T-helper 1 cell treated with Interleukin-12 subunit alpha and Interleukin-12 subunit beta and Interleukin-4 antibody, amounts not matched to agents 30 μg/mL and 1 μg/mL, for 36 hours (primary cell): Measurements from ENCODE around the gene NEGR1.

ENCODE experiments used
- H3K27ac Mint-ChIP-seq: one replicate; pipeline ENCODE4 v1.8.0; 2021; ENCODE audit warnings: mild to moderate bottlenecking, mixed read lengths
- H3K27me3 Mint-ChIP-seq: one replicate; pipeline ENCODE4 v1.8.0; 2021; ENCODE audit warnings: low read depth, mixed read lengths
- H3K36me3 Mint-ChIP-seq: one replicate; pipeline ENCODE4 v1.8.0; 2021; ENCODE audit warnings: low read depth, mixed read lengths
- H3K4me1 Mint-ChIP-seq: one replicate; pipeline ENCODE4 v1.8.0; 2021; ENCODE audit warnings: low read depth, mixed read lengths
- H3K4me3 Mint-ChIP-seq: one replicate; pipeline ENCODE4 v1.8.0; 2021; ENCODE audit warnings: mild to moderate bottlenecking, moderate library complexity, mixed read lengths
- H3K9me3 Mint-ChIP-seq: one replicate; pipeline ENCODE4 v1.8.0; 2021; ENCODE audit warnings: mixed read lengths

The NEGR1 gene

GRCh38 chr1:71583756-71584155, 698.6 kb downstream of the NEGR1 start:
- no peaks in the 10 kb centered on the region for H3K36me3 Mint-ChIP-seq
- no peaks in the 10 kb centered on the region for H3K9me3 Mint-ChIP-seq
- H3K27me3 Mint-ChIP-seq: no peaks in the 10 kb centered on the region
- H3K4me1 Mint-ChIP-seq: no peaks in the 10 kb centered on the region
- H3K27ac Mint-ChIP-seq: no peak overlapping the region
- no peak overlapping the region for H3K4me3 Mint-ChIP-seq

GRCh38 chr1:71582673-71583072, 699.7 kb downstream of the NEGR1 start:
- H3K27me3 Mint-ChIP-seq: no peaks in the 10 kb centered on the region
- no peak overlapping the region for H3K4me3 Mint-ChIP-seq
- H3K36me3 Mint-ChIP-seq: no peaks in the 10 kb centered on the region
- no peaks in the 10 kb centered on the region for H3K9me3 Mint-ChIP-seq
- H3K4me1 Mint-ChIP-seq: no peaks in the 10 kb centered on the region
- H3K27ac Mint-ChIP-seq: no peak overlapping the region

- Mint-ChIP-seq H3K4me1 (no peaks in the 10 kb centered on the region), H3K27me3 (no peaks in the 10 kb centered on the region), H3K4me3 (no peak overlapping the region), H3K27ac (no peak overlapping the region), H3K36me3 (no peaks in the 10 kb centered on the region), H3K9me3 (no peaks in the 10 kb centered on the region)
These were observed 704.7 kb downstream of the NEGR1 start for GRCh38 chr1:71577451-71578131.

- no peaks in the 10 kb centered on the region for H3K9me3 Mint-ChIP-seq
- no peaks in the 10 kb centered on the region for H3K27me3 Mint-ChIP-seq
- no peak overlapping the region for H3K4me3 Mint-ChIP-seq
- H3K4me1 Mint-ChIP-seq: no peaks in the 10 kb centered on the region
- no peaks in the 10 kb centered on the region for H3K36me3 Mint-ChIP-seq
- H3K27ac Mint-ChIP-seq: no peak overlapping the region
These were observed 710.3 kb downstream of the NEGR1 start for GRCh38 chr1:71572038-71572437.

GRCh38 chr1:71566413-71566812, 715.9 kb downstream of the NEGR1 start:
- H3K27ac Mint-ChIP-seq: no peak overlapping the region

GRCh38 chr1:71565831-71566230, 716.5 kb downstream of the NEGR1 start:
- Mint-ChIP-seq H3K9me3 (no peaks in the 10 kb centered on the region), H3K27me3 (no peaks in the 10 kb centered on the region), H3K36me3 (no peaks in the 10 kb centered on the region), H3K4me1 (no peaks in the 10 kb centered on the region), H3K4me3 (no peak overlapping the region), H3K27ac (no peak overlapping the region)

More at GRCh38 chr1:71566413-71566812, 715.9 kb downstream of the NEGR1 start:
- no peaks in the 10 kb centered on the region for H3K27me3 Mint-ChIP-seq
- no peaks in the 10 kb centered on the region for H3K36me3 Mint-ChIP-seq
- H3K9me3 Mint-ChIP-seq: no peaks in the 10 kb centered on the region
- no peaks in the 10 kb centered on the region for H3K4me1 Mint-ChIP-seq
- H3K4me3 Mint-ChIP-seq: no peak overlapping the region

- no peaks in the 10 kb centered on the region for H3K9me3 Mint-ChIP-seq
- no peak overlapping the region for H3K4me3 Mint-ChIP-seq
- H3K4me1 Mint-ChIP-seq: no peaks in the 10 kb centered on the region
- no peak overlapping the region for H3K27ac Mint-ChIP-seq
- no peaks in the 10 kb centered on the region for H3K27me3 Mint-ChIP-seq
- no peaks in the 10 kb centered on the region for H3K36me3 Mint-ChIP-seq
These were observed 717.1 kb downstream of the NEGR1 start for GRCh38 chr1:71565262-71565661.

- Mint-ChIP-seq H3K27me3 (no peaks in the 10 kb centered on the region), H3K4me1 (no peaks in the 10 kb centered on the region), H3K9me3 (no peaks in the 10 kb centered on the region), H3K27ac (no peak overlapping the region), H3K36me3 (no peaks in the 10 kb centered on the region), H3K4me3 (no peak overlapping the region)
These were observed 720.0 kb downstream of the NEGR1 start for GRCh38 chr1:71562298-71562697.

- no peaks in the 10 kb centered on the region for H3K27me3 Mint-ChIP-seq
- no peaks in the 10 kb centered on the region for H3K4me1 Mint-ChIP-seq
- H3K36me3 Mint-ChIP-seq: no peaks in the 10 kb centered on the region
- H3K27ac Mint-ChIP-seq: no peak overlapping the region
- no peaks in the 10 kb centered on the region for H3K9me3 Mint-ChIP-seq
- H3K4me3 Mint-ChIP-seq: no peak overlapping the region
These were observed 720.6 kb downstream of the NEGR1 start for GRCh38 chr1:71561729-71562128.

GRCh38 chr1:71561206-71561605, 721.1 kb downstream of the NEGR1 start:
- no peaks in the 10 kb centered on the region for H3K27me3 Mint-ChIP-seq
- H3K27ac Mint-ChIP-seq: no peak overlapping the region
- no peaks in the 10 kb centered on the region for H3K36me3 Mint-ChIP-seq
- no peaks in the 10 kb centered on the region for H3K9me3 Mint-ChIP-seq
- no peaks in the 10 kb centered on the region for H3K4me1 Mint-ChIP-seq
- H3K4me3 Mint-ChIP-seq: no peak overlapping the region

- Mint-ChIP-seq H3K27ac (no peak overlapping the region), H3K4me1 (no peaks in the 10 kb centered on the region), H3K9me3 (no peaks in the 10 kb centered on the region), H3K4me3 (no peak overlapping the region), H3K27me3 (no peaks in the 10 kb centered on the region), H3K36me3 (no peaks in the 10 kb centered on the region)
These were observed 722.5 kb downstream of the NEGR1 start for GRCh38 chr1:71559880-71560279.

GRCh38 chr1:71557138-71557537, 725.2 kb downstream of the NEGR1 start:
- H3K9me3 Mint-ChIP-seq: no peaks in the 10 kb centered on the region
- no peak overlapping the region for H3K27ac Mint-ChIP-seq
- no peak overlapping the region for H3K4me3 Mint-ChIP-seq
- H3K27me3 Mint-ChIP-seq: no peaks in the 10 kb centered on the region
- H3K4me1 Mint-ChIP-seq: no peaks in the 10 kb centered on the region
- no peaks in the 10 kb centered on the region for H3K36me3 Mint-ChIP-seq

- H3K4me1 Mint-ChIP-seq: no peaks in the 10 kb centered on the region
- no peaks in the 10 kb centered on the region for H3K27me3 Mint-ChIP-seq
- H3K4me3 Mint-ChIP-seq: no peak overlapping the region
- no peaks in the 10 kb centered on the region for H3K9me3 Mint-ChIP-seq
- no peak overlapping the region for H3K27ac Mint-ChIP-seq
- no peaks in the 10 kb centered on the region for H3K36me3 Mint-ChIP-seq
These were observed 733.9 kb downstream of the NEGR1 start for GRCh38 chr1:71548398-71548890.

- Mint-ChIP-seq H3K4me1 (no peaks in the 10 kb centered on the region), H3K9me3 (no peaks in the 10 kb centered on the region), H3K4me3 (no peak overlapping the region), H3K36me3 (no peaks in the 10 kb centered on the region), H3K27me3 (no peaks in the 10 kb centered on the region), H3K27ac (no peak overlapping the region)
These were observed 740.2 kb downstream of the NEGR1 start for GRCh38 chr1:71542155-71542554.

- Mint-ChIP-seq H3K36me3 (no peaks in the 10 kb centered on the region), H3K9me3 (no peaks in the 10 kb centered on the region), H3K4me3 (no peak overlapping the region), H3K27ac (no peak overlapping the region), H3K4me1 (no peaks in the 10 kb centered on the region), H3K27me3 (no peaks in the 10 kb centered on the region)
These were observed 748.4 kb downstream of the NEGR1 start for GRCh38 chr1:71533950-71534349.

GRCh38 chr1:71532343-71532742, 750.0 kb downstream of the NEGR1 start:
- Mint-ChIP-seq H3K4me3 (no peak overlapping the region), H3K9me3 (no peaks in the 10 kb centered on the region), H3K36me3 (no peaks in the 10 kb centered on the region), H3K4me1 (no peaks in the 10 kb centered on the region), H3K27ac (no peak overlapping the region), H3K27me3 (no peaks in the 10 kb centered on the region)
